ENCODE measurements around the gene NUP133.
"Not testable (repeated sequence)": the region's sequence is repeated elsewhere in the genome, so short reads cannot be mapped to it uniquely, and the experiment has no call there.

The NUP133 gene

DNA sequence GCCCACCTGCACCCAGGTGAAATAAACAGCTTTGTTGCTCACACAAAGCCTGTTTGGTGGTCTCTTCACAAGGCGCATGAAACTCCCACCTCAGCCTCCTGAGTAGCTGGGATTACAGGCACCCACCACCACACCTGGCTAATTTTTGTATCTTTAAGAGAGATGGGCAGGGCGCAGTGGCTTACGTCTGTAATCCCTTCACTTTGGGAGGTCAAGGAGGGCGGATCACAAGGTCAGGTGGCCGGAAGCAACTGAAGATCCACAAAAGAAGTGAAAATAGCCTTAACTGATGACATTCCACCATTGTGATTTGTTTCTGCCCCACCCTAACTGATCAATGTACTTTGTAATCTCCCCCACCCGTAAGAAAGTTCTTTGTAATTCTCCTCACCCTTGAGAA, 89.6 kb downstream of the NUP133 start:
- DNase-seq (ENCODE audit: low spot score): not testable (repeated sequence)

DNA sequence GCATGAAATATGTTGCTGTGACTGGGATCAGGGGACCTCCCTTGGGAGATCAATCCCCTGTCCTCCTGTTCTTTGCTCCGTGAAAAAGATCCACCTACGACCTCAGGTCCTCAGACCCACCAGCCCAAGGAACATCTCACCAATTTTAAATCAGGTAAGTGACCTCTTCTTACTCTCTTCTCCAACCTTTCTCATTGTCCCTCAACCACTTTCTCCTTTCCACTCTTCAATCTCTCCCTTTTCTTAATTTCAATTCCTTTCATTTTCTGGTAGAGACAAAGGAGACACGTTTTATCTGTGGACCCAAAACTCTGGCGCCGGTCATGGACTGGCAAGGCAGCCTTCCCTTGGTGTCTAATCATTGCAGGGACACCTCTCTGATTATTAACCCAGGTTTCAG, 95.3 kb downstream of the NUP133 start:
- not testable (repeated sequence) for DNase-seq (ENCODE audit: low spot score)

DNA sequence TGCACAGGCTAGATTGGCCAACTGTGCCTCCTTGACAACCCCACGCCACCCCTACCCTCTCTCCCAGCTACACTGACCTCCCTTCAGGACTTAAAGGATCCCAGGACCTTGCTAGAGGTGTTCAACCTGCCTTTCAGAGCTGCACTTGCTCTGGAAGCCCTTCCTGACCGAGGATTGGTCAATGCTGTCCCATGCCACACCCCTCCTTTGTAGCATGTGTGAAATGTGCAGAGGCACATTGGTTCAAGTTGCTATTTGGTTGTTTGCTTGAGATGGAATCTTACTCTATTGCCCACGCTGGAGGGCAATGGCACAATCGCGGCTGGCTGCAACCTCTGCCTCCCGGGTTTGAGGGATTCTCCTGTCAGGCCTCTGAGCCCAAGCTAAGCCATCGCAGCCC, 96.1 kb downstream of the NUP133 start:
- no peak for DNase-seq (ENCODE audit: low spot score)

DNA sequence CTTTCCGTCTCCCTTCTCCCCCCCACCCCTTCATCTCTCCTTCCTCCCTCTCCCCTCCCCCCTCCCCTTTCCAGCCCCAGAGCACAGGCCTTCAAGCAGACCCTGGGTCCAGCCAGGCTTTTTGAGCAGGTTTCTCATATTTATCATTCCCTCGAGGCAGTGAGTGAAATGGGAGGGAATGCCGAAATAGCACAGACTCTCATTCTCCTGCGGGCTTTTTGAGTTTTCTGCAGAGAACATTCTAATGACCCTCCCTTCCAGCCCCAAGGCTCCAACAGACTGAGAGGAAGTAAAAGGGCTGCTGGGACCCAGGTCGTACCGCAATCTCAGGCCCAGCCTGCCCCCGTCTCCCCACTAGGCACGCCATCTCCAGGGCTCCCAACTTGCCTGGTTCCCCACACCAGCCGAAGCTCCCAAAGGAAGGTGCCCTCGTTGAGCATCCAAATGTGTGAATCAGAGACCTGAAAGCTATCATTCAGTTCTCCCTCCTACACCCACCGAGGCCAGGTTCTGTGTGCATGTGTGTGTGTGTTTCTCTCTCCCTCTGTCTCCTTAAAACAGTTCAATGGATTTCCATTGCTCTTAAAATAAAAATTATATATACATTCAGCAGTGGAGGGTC, 96.6 kb downstream of the NUP133 start:
- DNase-seq (ENCODE audit: low spot score): no peak

DNA sequence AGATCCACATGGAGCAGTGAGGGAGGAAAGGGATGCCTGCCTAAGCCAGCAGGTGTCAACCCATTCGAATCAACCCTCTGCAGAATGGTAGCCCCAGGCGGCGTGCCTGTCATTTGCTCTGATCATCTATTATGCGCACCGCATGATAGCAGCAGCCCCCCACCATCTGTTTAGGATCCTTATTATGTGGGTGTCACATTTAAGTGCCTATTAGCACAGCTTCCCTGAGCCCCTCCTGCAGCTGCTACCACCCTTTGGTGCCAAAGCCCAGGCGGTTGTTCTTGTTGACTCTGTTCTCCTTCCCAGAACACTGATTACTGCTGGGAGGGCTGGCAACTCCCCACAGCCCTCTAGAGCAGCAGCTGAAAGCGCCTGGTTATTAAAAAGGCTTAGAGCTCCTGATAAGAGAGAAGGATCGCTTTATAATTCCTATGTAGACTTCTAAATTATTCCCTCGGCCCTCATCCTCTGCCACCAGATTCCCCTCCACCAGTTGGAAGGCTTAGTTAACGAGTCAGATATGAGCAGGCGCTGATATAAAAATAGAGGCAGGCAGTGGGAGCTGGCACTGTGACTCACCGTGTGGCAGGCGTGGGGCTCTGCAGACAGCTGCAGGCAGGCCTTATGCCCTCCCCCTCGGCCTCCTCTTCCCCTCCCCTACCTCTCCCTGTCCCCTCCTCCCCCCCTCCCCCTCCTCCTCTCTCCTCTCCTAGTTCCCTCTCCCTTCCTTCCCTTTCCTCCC, 97.3 kb downstream of the NUP133 start:
- peak; percentile 75 for DNase-seq (ENCODE audit: low spot score)

DNA sequence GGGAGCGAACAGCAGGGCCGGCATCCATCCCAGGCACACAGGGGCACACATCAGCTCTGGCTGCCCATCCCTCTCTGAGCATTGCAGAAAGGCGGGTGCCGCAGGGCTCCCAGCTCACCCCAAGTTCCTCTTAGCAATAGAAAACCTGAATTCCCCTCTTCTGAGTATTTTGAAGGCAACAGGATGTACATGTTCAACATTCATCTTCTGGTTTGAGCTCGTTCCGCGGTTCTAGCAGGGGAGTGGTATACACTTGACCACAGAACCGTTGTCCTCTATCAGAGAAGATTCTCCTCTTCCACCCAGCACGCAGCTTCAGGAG, 97.8 kb downstream of the NUP133 start:
- no peak for DNase-seq (ENCODE audit: low spot score)

DNA sequence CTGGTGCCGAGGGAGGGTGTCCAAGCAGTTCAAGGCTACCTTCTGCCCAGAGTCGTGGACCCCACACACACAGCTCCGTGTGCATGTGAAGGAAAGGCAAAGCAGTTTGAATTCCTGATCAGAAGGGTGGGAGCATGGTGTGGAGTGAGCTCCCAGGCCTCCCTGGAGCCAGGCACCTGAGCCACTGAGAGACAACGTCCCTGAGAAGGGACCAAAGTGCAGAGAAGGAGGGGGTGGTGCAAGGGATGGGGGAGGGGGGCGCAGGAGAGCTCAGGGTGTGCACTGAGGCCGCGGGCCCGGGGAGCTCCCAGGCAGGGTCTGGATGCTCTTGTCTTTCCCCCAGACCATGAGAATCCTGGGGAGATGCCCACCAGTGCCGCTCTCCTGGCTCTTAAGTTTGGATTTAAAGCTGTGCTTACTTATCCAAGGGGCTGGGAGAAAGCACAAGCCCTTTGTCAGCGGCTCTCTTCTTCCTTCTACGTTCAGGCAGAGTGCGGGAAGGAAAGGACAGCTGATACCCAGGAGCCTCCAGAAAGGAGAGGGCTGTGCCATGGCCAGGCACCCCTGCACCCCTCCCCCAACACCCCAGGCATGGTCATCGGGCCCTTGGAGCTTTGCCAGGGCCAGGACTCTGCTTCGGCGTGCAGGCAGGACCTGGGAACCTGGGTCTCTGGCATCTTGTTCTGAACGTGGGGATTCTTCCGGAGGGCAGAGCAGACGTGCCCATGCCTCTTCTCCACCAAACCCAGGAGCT, 98.3 kb downstream of the NUP133 start:
- no peak for DNase-seq (ENCODE audit: low spot score)

DNA sequence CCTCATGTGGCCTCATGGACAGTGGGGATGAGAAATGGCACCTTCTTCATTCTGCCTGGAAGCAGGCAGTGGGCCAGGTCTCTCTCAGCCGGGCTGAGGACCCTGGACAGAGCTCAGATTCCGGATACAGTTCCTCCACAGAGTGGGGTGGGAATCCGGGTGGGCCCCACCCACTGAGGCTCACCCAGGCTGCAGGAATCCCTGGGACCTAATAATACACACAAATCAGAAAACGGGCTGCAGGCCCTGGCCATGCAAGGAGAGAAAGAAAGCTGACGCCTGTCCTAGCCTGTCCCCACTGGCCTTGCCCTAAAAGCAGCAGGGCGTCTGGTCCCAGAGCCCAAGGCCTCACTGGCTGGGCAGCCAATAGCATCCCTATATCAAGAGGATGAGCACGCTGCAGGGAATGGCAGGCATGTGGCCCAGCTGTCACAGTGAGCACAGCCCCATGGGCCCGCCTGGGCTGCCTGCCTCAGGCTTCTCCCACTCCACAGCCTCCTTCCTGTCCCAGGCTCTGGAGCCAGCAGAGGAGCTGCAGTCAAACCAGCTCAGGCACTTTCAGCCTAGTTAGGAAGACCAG, 99.6 kb downstream of the NUP133 start:
- no peak for DNase-seq (ENCODE audit: low spot score)

DNA sequence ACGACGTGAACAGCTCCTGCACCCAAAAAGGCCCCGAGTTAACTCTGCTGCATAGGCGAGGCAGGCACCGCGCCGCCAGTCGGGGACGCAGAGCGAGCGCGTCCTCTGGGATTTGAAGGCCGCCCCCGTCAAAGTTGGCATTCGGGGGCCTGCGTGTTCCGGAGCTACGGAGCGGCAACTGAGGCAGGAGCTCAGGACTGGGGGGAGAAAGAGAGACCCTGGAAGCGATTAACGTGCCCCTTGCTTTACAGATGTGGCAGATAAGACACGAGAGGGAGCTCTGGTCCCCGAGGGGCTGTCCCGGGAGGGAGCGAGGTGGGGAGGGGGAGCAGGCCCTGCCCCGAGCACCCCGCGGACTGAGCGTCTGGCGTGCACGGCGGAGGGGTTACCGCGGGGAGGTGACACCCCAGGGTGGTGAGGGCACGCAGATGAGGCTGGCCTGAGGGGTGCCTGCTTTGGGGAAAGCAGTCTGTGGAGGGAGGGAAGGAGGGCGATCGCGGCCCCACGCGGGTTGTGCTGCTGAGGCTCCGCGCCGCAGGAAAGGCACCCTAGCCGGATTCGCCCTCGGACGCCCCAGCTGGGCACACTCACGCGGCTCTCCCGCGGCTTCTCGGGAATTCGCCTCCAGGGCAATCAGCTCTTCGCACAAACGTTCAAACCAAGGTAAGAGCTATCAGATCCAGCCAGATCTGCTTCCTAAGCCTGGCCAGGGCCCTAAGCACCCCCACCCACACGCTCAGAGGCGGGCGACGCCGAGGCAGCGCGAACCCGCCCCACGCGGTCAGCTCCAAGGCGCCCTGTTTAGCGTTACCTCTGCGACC, 100.7 kb downstream of the NUP133 start:
- DNase-seq (ENCODE audit: low spot score): no peak

DNA sequence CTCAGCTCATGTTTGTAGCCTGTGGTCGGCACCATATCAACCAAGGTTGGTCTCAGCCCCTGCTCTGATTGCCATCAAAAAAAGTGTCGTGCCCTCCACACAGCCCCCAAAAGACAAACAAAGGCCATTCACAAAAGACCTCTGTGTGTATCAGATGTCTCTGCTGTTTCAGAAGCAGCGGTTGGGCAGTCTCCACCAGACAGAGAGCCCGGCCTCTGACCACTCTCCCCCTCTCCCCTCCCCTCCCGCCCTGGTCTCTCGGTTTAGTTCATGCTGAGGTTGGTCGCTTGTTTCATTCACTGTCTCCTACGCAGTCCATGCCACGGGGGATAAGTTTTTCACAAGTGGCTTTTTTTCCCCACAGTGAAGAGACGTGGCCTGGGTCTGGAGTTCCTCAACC, 101.3 kb downstream of the NUP133 start:
- no peak for DNase-seq (ENCODE audit: low spot score)

DNA sequence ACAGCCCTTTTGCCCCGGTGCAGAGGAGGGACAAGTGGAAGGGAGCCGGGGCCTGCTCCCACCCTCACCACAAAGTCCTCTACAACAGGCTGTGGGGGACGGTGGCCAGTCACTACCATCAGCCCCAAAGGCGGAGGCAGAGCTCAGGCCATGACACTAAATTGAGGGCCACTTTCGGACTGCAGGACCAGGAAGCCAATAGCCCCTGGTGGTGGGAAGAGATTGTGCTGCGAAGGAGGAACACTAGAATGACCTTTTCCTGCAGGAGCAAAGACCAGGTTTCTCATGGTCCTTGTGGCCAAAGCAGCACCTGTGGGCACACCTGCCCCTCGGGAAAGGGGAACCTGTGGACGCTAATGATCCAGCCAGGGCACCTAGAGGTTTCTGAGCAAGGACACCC, 104.6 kb downstream of the NUP133 start:
- no peak for DNase-seq (ENCODE audit: low spot score)

DNA sequence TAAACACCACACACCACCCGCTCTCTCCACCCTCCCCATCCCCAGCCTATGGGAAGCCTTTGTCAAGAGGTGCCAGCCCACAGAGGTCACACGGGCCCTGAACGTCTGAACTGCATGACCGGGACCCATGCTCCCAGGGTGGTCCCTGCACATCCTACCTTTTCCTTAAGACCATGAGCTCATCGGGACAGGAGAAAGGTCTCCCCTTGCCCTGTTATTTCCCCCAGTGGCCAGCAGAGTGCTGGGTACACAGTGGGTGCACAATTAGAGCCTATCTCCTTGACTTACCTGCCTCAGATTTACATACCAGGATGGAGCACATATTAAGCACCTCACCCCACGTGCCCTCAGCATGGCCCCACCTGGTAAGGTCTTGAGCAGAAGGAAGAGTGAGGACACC, 105.1 kb downstream of the NUP133 start:
- no peak for DNase-seq (ENCODE audit: low spot score)

DNA sequence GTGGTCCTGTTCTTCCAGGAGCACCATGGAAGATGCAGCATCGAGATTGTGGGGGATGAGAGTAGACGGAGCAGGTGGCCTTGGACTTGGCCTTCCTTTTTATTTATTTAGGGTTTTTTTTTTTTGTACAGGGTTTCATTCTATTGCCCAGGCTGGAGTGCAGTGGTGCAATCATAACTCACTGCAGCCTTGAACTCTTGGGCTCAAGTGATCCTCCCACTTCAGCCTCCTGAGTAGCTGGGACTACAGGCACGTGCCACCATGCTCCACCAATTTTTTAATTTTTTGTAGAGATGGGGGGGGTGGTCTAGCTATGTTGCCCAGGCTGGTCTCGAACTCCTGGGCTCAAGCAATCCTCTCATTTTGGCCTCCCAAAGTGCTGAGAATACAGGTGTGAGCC, 105.8 kb downstream of the NUP133 start:
- DNase-seq (ENCODE audit: low spot score): not testable (repeated sequence)

DNA sequence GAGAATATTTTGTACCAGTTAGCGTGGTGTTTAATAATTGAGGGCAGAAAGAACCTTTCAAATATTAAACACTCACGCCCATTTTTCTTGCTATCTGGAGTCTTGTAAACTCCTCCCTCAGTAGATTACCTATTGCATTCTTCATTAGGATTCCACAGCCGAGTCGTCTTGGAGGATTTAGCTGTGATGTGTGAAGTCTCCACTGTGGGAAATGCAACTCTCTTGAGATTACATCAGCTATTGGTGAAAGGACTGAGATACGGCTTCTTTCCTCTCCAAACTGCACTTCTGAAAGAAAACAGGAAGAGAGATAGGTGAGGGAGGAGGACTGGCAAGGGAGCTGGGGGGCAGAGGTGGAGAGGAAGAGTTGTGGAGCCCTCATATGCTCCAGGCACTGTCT, 110.4 kb downstream of the NUP133 start:
- no peak for DNase-seq (ENCODE audit: low spot score)

DNA sequence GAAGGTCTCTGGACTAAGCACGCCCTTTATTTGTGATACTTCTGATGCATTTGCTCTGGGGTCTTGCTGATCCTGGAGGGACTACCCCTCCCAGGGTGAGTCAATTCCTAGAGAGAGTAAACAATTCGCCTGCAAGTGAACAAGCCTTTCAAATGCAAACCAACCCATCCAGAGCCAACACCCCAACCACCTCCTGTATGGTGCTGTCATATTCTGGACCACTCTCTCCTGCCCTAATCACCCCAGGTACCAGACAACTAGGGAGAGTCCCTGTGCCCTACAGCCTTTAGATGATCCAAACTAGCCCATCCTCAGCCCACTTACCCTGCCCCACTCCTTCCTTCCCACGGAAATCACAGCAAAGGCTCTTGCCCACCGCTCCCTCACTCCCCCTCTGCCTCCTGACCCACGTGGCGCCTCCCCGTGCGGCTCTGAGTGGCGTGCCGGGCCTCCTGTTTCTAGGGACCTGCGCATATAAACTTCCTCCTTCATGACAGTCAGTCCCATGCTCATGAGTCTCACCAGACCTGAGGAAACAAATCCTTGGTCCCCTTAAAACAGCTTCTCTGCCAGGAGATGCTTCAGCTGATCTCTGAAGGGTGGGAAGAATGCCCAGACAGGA, 111.4 kb downstream of the NUP133 start:
- DNase-seq (ENCODE audit: low spot score): no peak

DNA sequence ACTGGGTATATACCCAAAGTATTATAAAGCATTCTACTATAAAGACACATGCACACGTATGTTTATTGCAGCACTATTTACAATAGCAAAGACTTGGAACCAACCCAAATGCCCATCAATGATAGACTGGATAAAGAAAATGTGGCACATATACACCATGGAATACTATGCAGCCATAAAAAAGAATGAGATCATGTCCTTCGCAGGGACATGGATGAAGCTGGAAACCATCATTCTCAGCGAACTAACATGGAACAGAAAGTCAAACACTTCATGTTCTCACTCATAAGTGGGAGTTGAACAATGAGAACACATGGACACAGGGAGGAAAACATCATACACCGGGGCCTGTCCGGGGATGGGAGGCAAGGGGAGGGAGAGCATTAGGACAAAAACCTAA, 113.6 kb downstream of the NUP133 start:
- DNase-seq (ENCODE audit: low spot score): not testable (repeated sequence)

DNA sequence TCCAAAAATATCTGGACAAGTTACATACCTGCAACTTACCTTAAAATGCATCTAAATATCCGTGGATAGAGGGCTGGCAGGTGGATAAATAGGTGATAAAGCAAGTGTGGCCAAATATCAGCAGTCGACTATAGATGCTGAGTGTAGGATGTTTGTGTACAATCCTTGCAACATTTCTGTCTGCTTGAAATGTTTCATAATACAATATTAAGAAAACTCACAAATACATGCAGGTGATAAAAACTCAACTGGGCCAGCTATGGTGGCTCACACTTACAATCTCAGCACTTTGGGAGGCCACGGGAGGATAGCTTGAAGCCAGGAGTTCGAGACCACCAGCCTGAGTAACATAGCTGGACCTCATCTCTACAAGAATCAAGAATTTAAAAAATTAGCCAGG, 115.2 kb downstream of the NUP133 start:
- no peak for DNase-seq (ENCODE audit: low spot score)
